ENCODE measurements around the gene EPN3.

DNA sequence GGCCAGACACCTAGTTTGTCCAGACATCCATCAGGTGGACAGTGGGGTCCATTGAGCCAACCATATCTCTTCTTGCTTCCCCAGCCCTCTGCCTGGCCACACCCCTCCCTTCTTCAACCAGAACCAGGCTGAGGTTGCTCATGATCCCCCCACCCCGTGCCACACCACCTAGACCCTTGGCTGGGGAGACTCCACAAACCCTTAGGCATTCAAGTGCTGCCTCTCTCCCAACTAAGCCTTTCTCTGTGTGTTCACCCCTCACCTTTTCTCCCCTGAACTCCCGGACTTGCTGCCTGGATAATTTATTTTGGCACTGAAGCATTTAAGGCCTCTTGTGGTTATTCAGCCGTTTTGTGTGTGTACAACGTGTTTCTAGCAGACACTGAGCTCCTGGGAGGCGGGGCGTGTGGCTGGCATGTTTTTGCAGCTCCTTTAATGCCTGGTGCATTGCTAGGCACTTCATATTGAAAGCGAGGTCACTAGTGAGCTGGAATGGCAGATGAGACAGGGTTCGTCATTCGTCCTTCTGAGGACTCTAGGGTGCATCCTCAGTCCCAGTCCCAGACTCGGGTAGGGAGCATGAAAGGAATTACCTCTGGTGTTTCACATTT lies 56.7 kb downstream of the EPN3 start:
- TF ChIP-seq, protein P1, sequence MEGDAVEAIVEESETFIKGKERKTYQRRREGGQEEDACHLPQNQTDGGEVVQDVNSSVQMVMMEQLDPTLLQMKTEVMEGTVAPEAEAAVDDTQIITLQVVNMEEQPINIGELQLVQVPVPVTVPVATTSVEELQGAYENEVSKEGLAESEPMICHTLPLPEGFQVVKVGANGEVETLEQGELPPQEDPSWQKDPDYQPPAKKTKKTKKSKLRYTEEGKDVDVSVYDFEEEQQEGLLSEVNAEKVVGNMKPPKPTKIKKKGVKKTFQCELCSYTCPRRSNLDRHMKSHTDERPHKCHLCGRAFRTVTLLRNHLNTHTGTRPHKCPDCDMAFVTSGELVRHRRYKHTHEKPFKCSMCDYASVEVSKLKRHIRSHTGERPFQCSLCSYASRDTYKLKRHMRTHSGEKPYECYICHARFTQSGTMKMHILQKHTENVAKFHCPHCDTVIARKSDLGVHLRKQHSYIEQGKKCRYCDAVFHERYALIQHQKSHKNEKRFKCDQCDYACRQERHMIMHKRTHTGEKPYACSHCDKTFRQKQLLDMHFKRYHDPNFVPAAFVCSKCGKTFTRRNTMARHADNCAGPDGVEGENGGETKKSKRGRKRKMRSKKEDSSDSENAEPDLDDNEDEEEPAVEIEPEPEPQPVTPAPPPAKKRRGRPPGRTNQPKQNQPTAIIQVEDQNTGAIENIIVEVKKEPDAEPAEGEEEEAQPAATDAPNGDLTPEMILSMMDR (IDR thresholded peaks at IDR 0.05): no peak
- TF ChIP-seq POLR2AphosphoS5 (IDR thresholded peaks at IDR 0.05): no peak

Data from breast epithelium (tissue), 3 donors.